Stimulated activated naive B cell treated with anti-CD40 and anti-IgM and Interleukin-4, amounts not matched to agents 10 μg/mL and 1 μg/mL and 100 μg/mL, for 72 hours (primary cell): ENCODE measurements around the gene DLGAP3.
"Not testable (repeated sequence)": the region's sequence is repeated elsewhere in the genome, so short reads cannot be mapped to it uniquely, and the experiment has no call there.

Source experiments
- ATAC-seq, 2 donors: fragments of 150-1000 bp; cut with Tn5 transposase; replicated peaks; 2 replicates each; pipeline ENCODE4 v1.10.0; 2021; ENCODE audit warnings: moderate library complexity in 1 of 2
- DNase-seq: peaks from one replicate; pipeline ENCODE4 v3.0.0; 2021
- H3K27ac Mint-ChIP-seq: one replicate; pipeline ENCODE4 v1.8.0; 2022; ENCODE audit warnings: mild to moderate bottlenecking, mixed read lengths
- H3K27me3 Mint-ChIP-seq, 2 donors: one replicate each; pipeline ENCODE4 v1.8.0; 2022; ENCODE audit warnings: mixed read lengths in 2 of 2
- H3K36me3 Mint-ChIP-seq, 2 donors: one replicate each; pipeline ENCODE4 v1.8.0; 2022; ENCODE audit warnings: mixed read lengths in 2 of 2, mild to moderate bottlenecking in 1 of 2
- H3K4me1 Mint-ChIP-seq, 2 donors: one replicate each; pipeline ENCODE4 v1.8.0; 2022; ENCODE audit warnings: mixed read lengths in 2 of 2, mild to moderate bottlenecking in 1 of 2
- H3K4me3 Mint-ChIP-seq, 2 donors: one replicate each; pipeline ENCODE4 v1.8.0; 2022; ENCODE audit warnings: mild to moderate bottlenecking in 2 of 2, mixed read lengths in 2 of 2, moderate library complexity in 1 of 2
- H3K9me3 Mint-ChIP-seq, 2 donors: one replicate each; pipeline ENCODE4 v1.8.0; 2022; ENCODE audit warnings: mixed read lengths in 2 of 2, mild to moderate bottlenecking in 1 of 2

The DLGAP3 gene

GRCh38 chr1:34929497-34929852 is at the start of gene DLGAP3:
Gene DLGAP3 (minus strand): TSS chr1:34929650. CDS start chr1:34905383, 24,267 bp downstream.
- Mint-ChIP-seq H3K27ac (no peak within 1 kb of the TSS), H3K4me3 (peak within 1 kb of the TSS; percentile 83 to 90), H3K9me3 (no peaks in the 10 kb centered on the region), H3K4me1 (peaks cover 20 to 38% of the 10 kb centered on the region in 2 donors), H3K27me3 (peaks cover 19% of the 10 kb centered on the region in 2 donors), H3K36me3 (no peaks in the 10 kb centered on the region)
- ATAC-seq (peak; percentile 31 to 44), DNase-seq (no peak)

GRCh38 chr1:34978921-34979320 is 49.5 kb upstream of the DLGAP3 start:
- peaks cover 0 to 4% of the 10 kb centered on the region in 2 donors for H3K9me3 Mint-ChIP-seq
- peaks cover 26 to 37% of the 10 kb centered on the region in 2 donors for H3K36me3 Mint-ChIP-seq
- H3K4me3 Mint-ChIP-seq = no peak overlapping the region
- peaks cover 30 to 52% of the 10 kb centered on the region in 2 donors for H3K4me1 Mint-ChIP-seq
- DNase-seq (no peak), ATAC-seq (no peak)
- H3K27ac Mint-ChIP-seq = no peak overlapping the region
- no peaks in the 10 kb centered on the region for H3K27me3 Mint-ChIP-seq

GRCh38 chr1:34977858-34978257 is 48.4 kb upstream of the DLGAP3 start:
- DNase-seq = no peak
- Mint-ChIP-seq H3K27ac (no peak overlapping the region), H3K36me3 (peaks cover 26 to 37% of the 10 kb centered on the region in 2 donors), H3K4me3 (no peak overlapping the region), H3K4me1 (peaks cover 21 to 42% of the 10 kb centered on the region in 2 donors), H3K9me3 (peaks cover 0 to 4% of the 10 kb centered on the region in 2 donors), H3K27me3 (no peaks in the 10 kb centered on the region)
- no peak for ATAC-seq

GRCh38 chr1:34977210-34977471 is 47.7 kb upstream of the DLGAP3 start:
- Mint-ChIP-seq H3K36me3 (peaks cover 26 to 37% of the 10 kb centered on the region in 2 donors), H3K9me3 (peaks cover 0 to 4% of the 10 kb centered on the region in 2 donors), H3K27ac (peak overlapping the region; percentile 56), H3K4me3 (no peak overlapping the region), H3K27me3 (no peaks in the 10 kb centered on the region), H3K4me1 (peaks cover 19 to 34% of the 10 kb centered on the region in 2 donors)
- no peak for ATAC-seq
- DNase-seq = no peak

GRCh38 chr1:34976384-34977209 is 47.1 kb upstream of the DLGAP3 start:
- Mint-ChIP-seq H3K27me3 (no peaks in the 10 kb centered on the region), H3K27ac (no peak overlapping the region), H3K9me3 (peaks cover 0 to 4% of the 10 kb centered on the region in 2 donors), H3K36me3 (peaks cover 26 to 33% of the 10 kb centered on the region in 2 donors), H3K4me3 (no peak overlapping the region), H3K4me1 (peaks cover 19 to 29% of the 10 kb centered on the region in 2 donors)
- DNase-seq = no peak
- ATAC-seq = no peak

GRCh38 chr1:34975771-34976170 is 46.3 kb upstream of the DLGAP3 start:
- no peak for ATAC-seq
- Mint-ChIP-seq H3K27ac (no peak overlapping the region), H3K4me1 (peaks cover 14 to 25% of the 10 kb centered on the region in 2 donors)

GRCh38 chr1:34975338-34975737 is 45.9 kb upstream of the DLGAP3 start:
- DNase-seq (no peak), ATAC-seq (no peak)
- no peak overlapping the region for H3K27ac Mint-ChIP-seq
- H3K9me3 Mint-ChIP-seq = peaks cover 0 to 4% of the 10 kb centered on the region in 2 donors
- no peaks in the 10 kb centered on the region for H3K27me3 Mint-ChIP-seq
- H3K4me3 Mint-ChIP-seq = no peak overlapping the region
- H3K36me3 Mint-ChIP-seq = peaks cover 21 to 25% of the 10 kb centered on the region in 2 donors
- H3K4me1 Mint-ChIP-seq = peaks cover 10 to 20% of the 10 kb centered on the region in 2 donors

More at GRCh38 chr1:34975771-34976170, 46.3 kb upstream of the DLGAP3 start:
- no peaks in the 10 kb centered on the region for H3K27me3 Mint-ChIP-seq
- H3K36me3 Mint-ChIP-seq = peaks cover 21 to 28% of the 10 kb centered on the region in 2 donors
- no peak overlapping the region for H3K4me3 Mint-ChIP-seq
- peaks cover 0 to 4% of the 10 kb centered on the region in 2 donors for H3K9me3 Mint-ChIP-seq
- no peak for DNase-seq

GRCh38 chr1:34974626-34975025 is 45.2 kb upstream of the DLGAP3 start:
- peaks cover 0 to 4% of the 10 kb centered on the region in 2 donors for H3K9me3 Mint-ChIP-seq
- no peaks in the 10 kb centered on the region for H3K27me3 Mint-ChIP-seq
- H3K4me3 Mint-ChIP-seq = no peak overlapping the region
- DNase-seq = no peak
- no peak for ATAC-seq
- H3K27ac Mint-ChIP-seq = no peak overlapping the region
- H3K36me3 Mint-ChIP-seq = peaks cover 21 to 23% of the 10 kb centered on the region in 2 donors
- H3K4me1 Mint-ChIP-seq = peaks cover 8 to 18% of the 10 kb centered on the region in 2 donors

- Mint-ChIP-seq H3K36me3 (peaks cover 19 to 21% of the 10 kb centered on the region in 2 donors), H3K27me3 (no peaks in the 10 kb centered on the region), H3K4me3 (no peak overlapping the region), H3K27ac (no peak overlapping the region), H3K4me1 (peaks cover 5 to 13% of the 10 kb centered on the region in 2 donors), H3K9me3 (peaks cover 0 to 4% of the 10 kb centered on the region in 2 donors)
- DNase-seq (no peak), ATAC-seq (no peak)
Measured at GRCh38 chr1:34973326-34973725, 43.9 kb upstream of the DLGAP3 start.

- no peak for DNase-seq
Measured at GRCh38 chr1:34970829-34971228, 41.4 kb upstream of the DLGAP3 start.

GRCh38 chr1:34970220-34970735 is 40.8 kb upstream of the DLGAP3 start:
- H3K27me3 Mint-ChIP-seq = peaks cover 0 to 5% of the 10 kb centered on the region in 2 donors
- DNase-seq (no peak), ATAC-seq (peak in 1 of 2 donors; percentile 45)
- no peaks in the 10 kb centered on the region for H3K9me3 Mint-ChIP-seq
- no peak overlapping the region for H3K4me3 Mint-ChIP-seq
- H3K27ac Mint-ChIP-seq = no peak overlapping the region
- peaks cover under 1 to 3% of the 10 kb centered on the region in 2 donors for H3K36me3 Mint-ChIP-seq
- H3K4me1 Mint-ChIP-seq = peaks cover 0 to 1% of the 10 kb centered on the region in 2 donors

More at GRCh38 chr1:34970829-34971228, 41.4 kb upstream of the DLGAP3 start:
- Mint-ChIP-seq H3K4me3 (no peak overlapping the region), H3K36me3 (peaks cover 6 to 9% of the 10 kb centered on the region in 2 donors), H3K27ac (no peak overlapping the region), H3K4me1 (peaks cover 1 to 7% of the 10 kb centered on the region in 2 donors), H3K27me3 (peaks cover 0 to 5% of the 10 kb centered on the region in 2 donors), H3K9me3 (no peaks in the 10 kb centered on the region)
- no peak for ATAC-seq

GRCh38 chr1:34968297-34968696 is 38.8 kb upstream of the DLGAP3 start:
- not testable (repeated sequence) for H3K4me3 Mint-ChIP-seq, H3K4me1 Mint-ChIP-seq, H3K27me3 Mint-ChIP-seq, ATAC-seq, H3K27ac Mint-ChIP-seq, DNase-seq, H3K9me3 Mint-ChIP-seq, H3K36me3 Mint-ChIP-seq

GRCh38 chr1:34967672-34968071 is 38.2 kb upstream of the DLGAP3 start:
- H3K27me3 Mint-ChIP-seq, H3K4me3 Mint-ChIP-seq, H3K9me3 Mint-ChIP-seq, H3K36me3 Mint-ChIP-seq, H3K4me1 Mint-ChIP-seq, DNase-seq, H3K27ac Mint-ChIP-seq, ATAC-seq: not testable (repeated sequence)

- no peak for ATAC-seq
- H3K4me1 Mint-ChIP-seq = no peaks in the 10 kb centered on the region
- no peaks in the 10 kb centered on the region for H3K9me3 Mint-ChIP-seq
- peaks cover 0 to 2% of the 10 kb centered on the region in 2 donors for H3K36me3 Mint-ChIP-seq
- no peak for DNase-seq
- no peak overlapping the region for H3K4me3 Mint-ChIP-seq
- H3K27ac Mint-ChIP-seq = no peak overlapping the region
- H3K27me3 Mint-ChIP-seq = peaks cover 0 to 5% of the 10 kb centered on the region in 2 donors
Measured at GRCh38 chr1:34965597-34965996, 36.1 kb upstream of the DLGAP3 start.

- no peak for DNase-seq
- peaks cover 3 to 11% of the 10 kb centered on the region in 2 donors for H3K36me3 Mint-ChIP-seq
- H3K4me3 Mint-ChIP-seq = no peak overlapping the region
- peaks cover 0 to 2% of the 10 kb centered on the region in 2 donors for H3K4me1 Mint-ChIP-seq
- H3K9me3 Mint-ChIP-seq = peaks cover 3 to 4% of the 10 kb centered on the region in 2 donors
- peaks cover 11 to 15% of the 10 kb centered on the region in 2 donors for H3K27me3 Mint-ChIP-seq
- ATAC-seq = no peak
- H3K27ac Mint-ChIP-seq = no peak overlapping the region
Measured at GRCh38 chr1:34950428-34950827, 21.0 kb upstream of the DLGAP3 start.
